Suprapubic skin (tissue), 4 donors: ENCODE data around the gene SWI5.

ENCODE experiments used
- CTCF ChIP-seq, 2 donors: fragments of 200-600 bp in 1 of 2; fragments of 450-650 bp in 1 of 2; sonication (generic) in 1 of 2; IDR thresholded peaks; one replicate each; pipeline ENCODE4 v1.5.1; 2016 to 2019; ENCODE audit warnings: antibody characterized with exemption in 2 of 2, mild to moderate bottlenecking in 1 of 2, moderate library complexity in 1 of 2
- EP300 ChIP-seq: sonication (generic); formaldehyde crosslinking; IDR thresholded peaks from one replicate; pipeline ENCODE4 v1.6.1; 2017; ENCODE audit warnings: antibody characterized with exemption
- POLR2AphosphoS5 ChIP-seq, 3 donors: sonication (generic); formaldehyde crosslinking; IDR thresholded peaks; one replicate each; pipeline ENCODE4 v1.6.1; 2017; ENCODE audit warnings: antibody characterized with exemption in 3 of 3

- TF ChIP-seq CTCF (IDR thresholded peaks at IDR 0.05) = no peak
- no peak for TF ChIP-seq POLR2AphosphoS5 (IDR thresholded peaks at IDR 0.05)
- TF ChIP-seq EP300 = no peak
These were observed 59.8 kb downstream of the SWI5 start for GRCh38 chr9:128335914-128336313.
